ENCODE data around the gene CACNG3.
"Not testable (repeated sequence)": the region's sequence is repeated elsewhere in the genome, so short reads cannot be mapped to it uniquely, and the experiment has no call there.

CACNG3 gene

GRCh38 chr16:24332582-24333090 lies 76.5 kb downstream of the CACNG3 start:
- no peak for DNase-seq (ENCODE audit: low read depth)

- no peak for DNase-seq (ENCODE audit: low read depth)
Observed at GRCh38 chr16:24336491-24336890, 80.4 kb downstream of the CACNG3 start.

- no peak for DNase-seq (ENCODE audit: low read depth)
Observed at GRCh38 chr16:24337013-24337412, 80.9 kb downstream of the CACNG3 start.

- not testable (repeated sequence) for DNase-seq (ENCODE audit: low read depth)
Observed at GRCh38 chr16:24343829-24344228, 87.7 kb downstream of the CACNG3 start.

- no peak for DNase-seq (ENCODE audit: low read depth)
Observed at GRCh38 chr16:24344784-24345183, 88.6 kb downstream of the CACNG3 start.

- no peak for DNase-seq (ENCODE audit: low read depth)
Observed at GRCh38 chr16:24345704-24346103, 89.6 kb downstream of the CACNG3 start.

- DNase-seq (ENCODE audit: low read depth), result no peak
Observed at GRCh38 chr16:24346734-24347133, 90.6 kb downstream of the CACNG3 start.

GRCh38 chr16:24347556-24347955 lies 91.4 kb downstream of the CACNG3 start:
- no peak for DNase-seq (ENCODE audit: low read depth)

- no peak for DNase-seq (ENCODE audit: low read depth)
Observed at GRCh38 chr16:24348545-24349290, 92.6 kb downstream of the CACNG3 start.

GRCh38 chr16:24349320-24349719 lies 93.2 kb downstream of the CACNG3 start:
- no peak for DNase-seq (ENCODE audit: low read depth)

- no peak for DNase-seq (ENCODE audit: low read depth)
Observed at GRCh38 chr16:24352746-24353145, 96.6 kb downstream of the CACNG3 start.

GRCh38 chr16:24353622-24354021 lies 97.5 kb downstream of the CACNG3 start:
- no peak for DNase-seq (ENCODE audit: low read depth)

GRCh38 chr16:24357511-24357910 lies 101.4 kb downstream of the CACNG3 start:
- DNase-seq (ENCODE audit: low read depth), result no peak

- DNase-seq (ENCODE audit: low read depth), result no peak
Observed at GRCh38 chr16:24358117-24358516, 102.0 kb downstream of the CACNG3 start.

GRCh38 chr16:24359490-24359889 lies 103.4 kb downstream of the CACNG3 start:
- DNase-seq (ENCODE audit: low read depth), result no peak

GRCh38 chr16:24360936-24361335 lies 104.8 kb downstream of the CACNG3 start:
- no peak for DNase-seq (ENCODE audit: low read depth)

- DNase-seq (ENCODE audit: low read depth), result no peak
Observed at GRCh38 chr16:24364596-24364995, 108.5 kb downstream of the CACNG3 start.

GRCh38 chr16:24367186-24367710 lies 111.1 kb downstream of the CACNG3 start:
- DNase-seq (ENCODE audit: low read depth), result no peak

GRCh38 chr16:24372824-24373223 lies 116.7 kb downstream of the CACNG3 start:
- no peak for DNase-seq (ENCODE audit: low read depth)

- DNase-seq (ENCODE audit: low read depth), result no peak
Observed at GRCh38 chr16:24378999-24379398, 122.9 kb downstream of the CACNG3 start.

GRCh38 chr16:24381470-24382118 lies 125.5 kb downstream of the CACNG3 start:
- no peak for DNase-seq (ENCODE audit: low read depth)

GRCh38 chr16:24382762-24383407 lies 126.8 kb downstream of the CACNG3 start:
- DNase-seq (ENCODE audit: low read depth), result no peak

GRCh38 chr16:24394341-24394740 lies 138.2 kb downstream of the CACNG3 start:
- DNase-seq (ENCODE audit: low read depth), result no peak
